ENCODE measurements around the gene TRERF1. TPM values are rescaled to one million over a fixed set of nuclear protein-coding genes. Genes with fewer than 3 reads are reported as not detected.

The TRERF1 gene
- total RNA-seq, 1 experiment from 2014 or later, result 0.39 TPM

- ChIA-PET POLR2A (no interaction called here), CTCF (no interaction called here)
- Histone ChIP-seq H3K4me1 (no peaks in the 10 kb centered on the region), H3K9me3 (no peaks in the 10 kb centered on the region), H3K4me3 (ENCODE audit: low read depth, low read length) (no peak overlapping the region), H3K36me3 (ENCODE audit: control insufficient read depth, insufficient read depth, low read length) (no peaks in the 10 kb centered on the region), H3K27me3 (replicated peaks; ENCODE audit: control insufficient read depth, insufficient read depth, low read length) (no peaks in the 10 kb centered on the region)
- DNase-seq, result no peak
- no peak overlapping the region for H3K4me3 Mint-ChIP-seq (ENCODE audit: unreplicated experiment)
- no peak for TF ChIP-seq CTCF (IDR thresholded peaks at IDR 0.05; ENCODE audit: insufficient read depth in 1 of 2, low read depth in 1 of 2, low read length in 1 of 2, severe bottlenecking in 1 of 2, unreplicated experiment in 1 of 2)
- peaks cover 25% of the 10 kb centered on the region for H3K4me1 Mint-ChIP-seq (ENCODE audit: low read depth, unreplicated experiment)
- H3K27me3 Mint-ChIP-seq (ENCODE audit: insufficient read depth, unreplicated experiment), result no peaks in the 10 kb centered on the region
- no peak overlapping the region for H3K27ac Mint-ChIP-seq (ENCODE audit: unreplicated experiment)
- intact Hi-C loops (cut with micrococcal nuclease; ENCODE audit: unreplicated experiment), result no loop called here
- H3K9me3 Mint-ChIP-seq (ENCODE audit: unreplicated experiment), result no peaks in the 10 kb centered on the region
- H3K36me3 Mint-ChIP-seq (ENCODE audit: insufficient read depth, unreplicated experiment), result no peaks in the 10 kb centered on the region
- BruUV-seq (replicated peaks), result no TSS peak
Observed at GRCh38 chr6:42236030-42236429, 215.7 kb downstream of the TRERF1 start.

GRCh38 chr6:42232035-42232434 is 219.7 kb downstream of the TRERF1 start:
- no peaks in the 10 kb centered on the region for H3K36me3 Mint-ChIP-seq (ENCODE audit: insufficient read depth, unreplicated experiment)
- peaks cover 32% of the 10 kb centered on the region for H3K4me1 Mint-ChIP-seq (ENCODE audit: low read depth, unreplicated experiment)
- no peaks in the 10 kb centered on the region for H3K9me3 ChIP-seq
- no peak overlapping the region for H3K4me3 ChIP-seq (ENCODE audit: low read depth, low read length)
- no peak for DNase-seq
- H3K4me1 ChIP-seq, result peaks cover 20% of the 10 kb centered on the region
- H3K27ac Mint-ChIP-seq (ENCODE audit: unreplicated experiment), result no peak overlapping the region
- ChIA-PET POLR2A (no interaction called here), CTCF (no interaction called here)
- no peaks in the 10 kb centered on the region for H3K9me3 Mint-ChIP-seq (ENCODE audit: unreplicated experiment)
- H3K36me3 ChIP-seq (ENCODE audit: control insufficient read depth, insufficient read depth, low read length), result no peaks in the 10 kb centered on the region; the same call in 1 of the 2 replicates
- no peak for TF ChIP-seq CTCF (IDR thresholded peaks at IDR 0.05; ENCODE audit: insufficient read depth in 1 of 2, low read depth in 1 of 2, low read length in 1 of 2, severe bottlenecking in 1 of 2, unreplicated experiment in 1 of 2)
- H3K27me3 Mint-ChIP-seq (ENCODE audit: insufficient read depth, unreplicated experiment), result no peaks in the 10 kb centered on the region
- H3K4me3 Mint-ChIP-seq (ENCODE audit: unreplicated experiment), result no peak overlapping the region
- BruUV-seq (replicated peaks), result no TSS peak
- no peaks in the 10 kb centered on the region for H3K27me3 ChIP-seq (replicated peaks; ENCODE audit: control insufficient read depth, insufficient read depth, low read length)
- intact Hi-C loops (cut with micrococcal nuclease; ENCODE audit: unreplicated experiment), result no loop called here

- intact Hi-C loops (cut with micrococcal nuclease; ENCODE audit: unreplicated experiment), result loop anchor here (1.0 kb wide), 3 partner anchors 16 to 155 kb away; no protein-coding TSS in a partner anchor
- DNase-seq, result peak in 1 of 2 experiments; percentile 29
- peak; percentile 57 to 76 for TF ChIP-seq CTCF (IDR thresholded peaks at IDR 0.05; ENCODE audit: insufficient read depth in 1 of 2, low read depth in 1 of 2, low read length in 1 of 2, severe bottlenecking in 1 of 2, unreplicated experiment in 1 of 2)
- Histone ChIP-seq H3K9me3 (no peaks in the 10 kb centered on the region), H3K4me1 (peaks cover 28% of the 10 kb centered on the region), H3K27me3 (replicated peaks; ENCODE audit: control insufficient read depth, insufficient read depth, low read length) (no peaks in the 10 kb centered on the region), H3K36me3 (ENCODE audit: control insufficient read depth, insufficient read depth, low read length) (no peaks in the 10 kb centered on the region; the same call in 1 of the 2 replicates), H3K4me3 (ENCODE audit: low read depth, low read length) (no peak overlapping the region)
- no peak overlapping the region for H3K4me3 Mint-ChIP-seq (ENCODE audit: unreplicated experiment)
- H3K4me1 Mint-ChIP-seq (ENCODE audit: low read depth, unreplicated experiment), result peaks cover 37% of the 10 kb centered on the region
- no peaks in the 10 kb centered on the region for H3K36me3 Mint-ChIP-seq (ENCODE audit: insufficient read depth, unreplicated experiment)
- ChIA-PET CTCF (interaction anchor here (1.0 to 2.4 kb wide), 3 partner anchors 16 to 135 kb away, joined by 4 to 16 read pairs (median 5); no protein-coding TSS in a partner anchor), POLR2A (no interaction called here)
- no TSS peak for BruUV-seq (replicated peaks)
- H3K27me3 Mint-ChIP-seq (ENCODE audit: insufficient read depth, unreplicated experiment), result no peaks in the 10 kb centered on the region
- no peaks in the 10 kb centered on the region for H3K9me3 Mint-ChIP-seq (ENCODE audit: unreplicated experiment)
- H3K27ac Mint-ChIP-seq (ENCODE audit: unreplicated experiment), result peak overlapping the region; percentile 4
Observed at GRCh38 chr6:42230345-42231321, 221.1 kb downstream of the TRERF1 start.

Measured in Caco-2 (cell line).